GM21619 (cell line): Measurements from ENCODE around the gene CPA5.

Source experiments
- ATAC-seq: cut with Tn5 transposase; IDR thresholded peaks from one replicate; pipeline ENCODE4 v1.9.1; 2021; ENCODE audit not compliant: unreplicated experiment

CPA5 gene

GRCh38 chr7:130356876-130357611 is 12.4 kb downstream of the CPA5 start:
- no peak for ATAC-seq

DNA sequence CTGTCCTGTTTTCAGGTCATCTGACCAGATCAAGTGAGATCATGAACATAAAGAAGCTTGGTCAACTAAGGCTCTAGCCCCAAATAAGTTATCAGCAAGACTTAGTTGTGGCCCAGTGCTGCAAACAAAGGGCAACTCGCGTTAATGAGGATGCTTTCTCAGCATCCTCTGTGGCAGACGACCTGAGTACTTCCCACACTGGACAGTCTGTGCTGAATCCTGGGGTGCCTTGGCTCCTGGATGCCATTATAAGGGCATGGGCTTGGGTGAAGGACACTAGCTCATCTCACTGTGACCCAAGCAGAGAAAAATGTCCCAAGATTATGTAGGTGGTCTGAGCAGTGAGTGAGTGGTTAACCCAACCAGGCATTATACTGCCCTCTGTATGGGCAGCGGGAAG is 13.9 kb downstream of the CPA5 start:
- ATAC-seq: no peak

GRCh38 chr7:130359276-130359857 is 14.8 kb downstream of the CPA5 start:
- no peak for ATAC-seq

DNA sequence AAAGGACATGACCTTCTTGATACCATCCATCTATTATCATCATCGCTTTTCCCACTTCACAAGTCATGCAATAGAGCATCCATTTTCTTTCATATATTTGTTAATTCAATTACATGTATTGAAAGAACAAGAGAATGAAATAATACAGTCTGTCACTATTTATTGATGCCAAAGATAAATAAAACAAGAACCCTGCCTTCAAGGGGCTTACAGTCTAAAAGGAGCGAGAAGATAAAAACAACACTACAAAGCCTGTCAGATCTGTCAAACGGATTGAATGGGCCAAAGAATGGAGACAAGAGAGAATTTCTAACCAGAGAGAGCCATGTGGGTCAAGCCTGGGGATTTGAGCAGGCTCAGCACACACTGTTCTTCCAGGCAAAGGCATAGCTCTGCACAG is 15.9 kb downstream of the CPA5 start:
- no peak for ATAC-seq

DNA sequence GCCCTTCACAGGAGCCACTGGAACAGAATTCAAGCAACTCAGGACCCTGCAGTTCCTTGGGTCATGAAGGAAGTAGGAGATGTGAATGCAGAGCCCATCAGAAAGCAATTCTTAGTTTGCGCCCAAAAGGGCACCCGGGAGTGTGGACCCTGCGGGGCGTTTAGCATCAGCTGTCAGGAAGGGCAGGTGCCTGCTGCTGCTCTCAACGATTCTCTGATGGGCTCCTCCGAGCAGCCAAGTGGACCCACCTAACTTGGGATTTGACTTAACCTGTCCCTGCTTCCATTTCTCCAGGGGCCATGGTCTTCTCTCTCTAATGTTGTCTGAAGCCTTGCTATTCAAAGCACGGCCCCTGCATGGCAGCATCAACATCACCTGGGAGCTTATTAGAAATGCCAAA is 17.1 kb downstream of the CPA5 start:
- no peak for ATAC-seq

GRCh38 chr7:130362251-130362816 is 17.7 kb downstream of the CPA5 start:
- ATAC-seq: no peak

- no peak for ATAC-seq
These were observed 18.6 kb downstream of the CPA5 start for GRCh38 chr7:130363026-130363847.

GRCh38 chr7:130364451-130364850 is 19.8 kb downstream of the CPA5 start:
- no peak for ATAC-seq

GRCh38 chr7:130365088-130365487 is 20.5 kb downstream of the CPA5 start:
- no peak for ATAC-seq

- no peak for ATAC-seq
These were observed 21.2 kb downstream of the CPA5 start for GRCh38 chr7:130365511-130366441.

DNA sequence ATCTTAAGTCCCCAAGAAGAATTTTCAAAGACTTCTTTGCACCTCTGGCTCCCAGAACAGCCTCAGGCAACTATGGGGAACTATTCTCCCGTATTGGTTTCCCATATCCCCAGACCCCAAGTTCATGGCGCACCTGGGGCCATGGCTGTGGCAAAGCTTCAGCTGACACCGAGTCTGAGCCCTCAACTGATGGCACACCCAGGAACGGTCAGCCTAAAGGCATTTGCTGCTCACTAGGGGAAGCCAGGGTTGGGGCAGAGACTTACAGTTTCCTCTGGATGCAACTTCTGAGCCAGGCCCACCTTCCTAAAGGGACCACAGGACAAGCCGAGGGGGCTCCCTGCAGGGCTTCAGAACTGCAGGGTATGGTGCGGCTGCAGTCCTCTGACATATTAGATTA is 21.9 kb downstream of the CPA5 start:
- ATAC-seq: no peak

DNA sequence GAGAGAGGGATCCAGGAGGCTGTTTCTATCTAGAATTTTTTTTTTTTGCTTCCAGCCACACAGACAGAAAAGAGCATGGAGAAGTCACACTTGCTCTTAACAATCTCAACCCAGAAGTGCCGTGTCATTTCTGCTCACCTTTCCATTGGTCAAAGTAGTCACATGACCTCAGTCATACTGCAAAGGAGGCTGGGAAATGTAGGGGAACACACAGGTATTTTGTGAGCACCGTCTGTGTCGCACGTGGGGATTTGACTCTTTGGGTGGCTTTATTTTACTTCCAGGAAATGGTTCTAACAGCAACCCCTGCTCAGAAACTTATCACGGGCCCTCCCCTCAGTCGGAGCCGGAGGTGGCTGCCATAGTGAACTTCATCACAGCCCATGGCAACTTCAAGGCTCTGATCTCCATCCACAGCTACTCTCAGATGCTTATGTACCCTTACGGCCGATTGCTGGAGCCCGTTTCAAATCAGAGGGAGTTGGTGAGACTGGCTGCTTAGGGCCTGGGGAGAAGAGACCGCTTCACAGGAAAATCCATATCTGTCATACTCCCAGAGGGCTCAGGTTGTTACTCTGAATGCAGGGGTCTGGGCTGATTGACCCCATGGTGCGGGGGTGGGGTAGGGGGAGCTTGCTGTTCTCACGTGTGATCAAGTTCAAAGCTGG is 22.6 kb downstream of the CPA5 start:
- no peak for ATAC-seq

DNA sequence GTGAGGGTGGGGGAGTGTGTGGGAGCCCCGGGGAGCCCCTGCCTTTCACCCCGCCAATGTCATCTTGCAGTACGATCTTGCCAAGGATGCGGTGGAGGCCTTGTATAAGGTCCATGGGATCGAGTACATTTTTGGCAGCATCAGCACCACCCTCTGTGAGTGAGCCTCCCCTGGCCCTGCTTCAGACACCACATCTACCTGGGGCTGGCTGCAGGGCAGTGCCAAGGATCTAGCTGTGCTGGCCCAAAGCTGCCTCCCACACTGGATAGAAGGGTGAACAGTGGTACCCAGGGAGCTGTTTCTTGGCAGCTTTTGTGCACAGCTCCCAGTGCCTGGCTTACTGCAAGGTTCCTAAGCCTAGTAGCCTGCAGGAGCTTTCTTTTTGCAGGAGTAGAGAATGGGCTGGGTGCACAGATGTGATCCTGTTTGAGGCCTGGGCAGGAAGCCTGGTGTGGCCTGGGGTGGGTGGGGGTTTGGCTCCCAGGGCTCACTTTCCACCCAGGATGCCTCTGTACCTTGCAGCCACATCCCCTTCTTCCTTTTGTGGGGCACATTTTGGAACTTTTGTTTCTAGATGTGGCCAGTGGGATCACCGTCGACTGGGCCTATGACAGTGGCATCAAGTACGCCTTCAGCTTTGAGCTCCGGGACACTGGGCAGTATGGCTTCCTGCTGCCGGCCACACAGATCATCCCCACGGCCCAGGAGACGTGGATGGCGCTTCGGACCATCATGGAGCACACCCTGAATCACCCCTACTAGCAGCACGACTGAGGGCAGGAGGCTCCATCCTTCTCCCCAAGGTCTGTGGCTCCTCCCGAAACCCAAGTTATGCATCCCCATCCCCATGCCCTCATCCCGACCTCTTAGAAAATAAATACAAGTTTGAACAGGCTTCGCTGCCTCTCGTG is 23.5 kb downstream of the CPA5 start:
- no peak for ATAC-seq

DNA sequence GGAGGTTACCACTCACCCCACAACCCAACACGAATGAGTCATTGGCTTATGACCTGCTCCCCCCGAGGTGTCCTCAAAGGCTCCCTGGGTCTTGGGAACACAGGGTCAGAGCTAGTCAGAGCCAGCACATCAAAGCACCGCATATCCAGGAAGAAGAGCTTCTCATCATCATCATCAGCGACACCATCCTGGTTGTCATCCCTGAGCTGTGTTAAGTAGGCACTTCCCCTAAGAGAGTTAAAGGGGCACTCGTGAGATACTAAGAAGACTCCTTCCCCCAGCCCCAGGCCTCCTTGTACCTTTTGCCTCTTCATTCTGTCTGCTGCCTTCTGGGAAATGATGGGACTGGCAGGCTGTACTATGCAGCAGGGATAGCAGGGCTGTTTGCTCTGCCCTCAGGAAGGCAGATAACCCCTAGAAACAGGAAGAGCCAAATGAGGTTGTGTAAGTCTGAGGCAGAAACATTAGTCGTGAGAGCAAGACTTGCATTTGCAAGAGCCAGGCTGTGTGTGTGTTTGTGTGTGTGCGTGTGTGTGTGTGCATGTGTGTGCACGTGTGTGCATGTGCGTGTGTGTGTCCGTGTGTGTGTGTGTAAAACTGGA is 24.6 kb downstream of the CPA5 start:
- ATAC-seq: no peak

DNA sequence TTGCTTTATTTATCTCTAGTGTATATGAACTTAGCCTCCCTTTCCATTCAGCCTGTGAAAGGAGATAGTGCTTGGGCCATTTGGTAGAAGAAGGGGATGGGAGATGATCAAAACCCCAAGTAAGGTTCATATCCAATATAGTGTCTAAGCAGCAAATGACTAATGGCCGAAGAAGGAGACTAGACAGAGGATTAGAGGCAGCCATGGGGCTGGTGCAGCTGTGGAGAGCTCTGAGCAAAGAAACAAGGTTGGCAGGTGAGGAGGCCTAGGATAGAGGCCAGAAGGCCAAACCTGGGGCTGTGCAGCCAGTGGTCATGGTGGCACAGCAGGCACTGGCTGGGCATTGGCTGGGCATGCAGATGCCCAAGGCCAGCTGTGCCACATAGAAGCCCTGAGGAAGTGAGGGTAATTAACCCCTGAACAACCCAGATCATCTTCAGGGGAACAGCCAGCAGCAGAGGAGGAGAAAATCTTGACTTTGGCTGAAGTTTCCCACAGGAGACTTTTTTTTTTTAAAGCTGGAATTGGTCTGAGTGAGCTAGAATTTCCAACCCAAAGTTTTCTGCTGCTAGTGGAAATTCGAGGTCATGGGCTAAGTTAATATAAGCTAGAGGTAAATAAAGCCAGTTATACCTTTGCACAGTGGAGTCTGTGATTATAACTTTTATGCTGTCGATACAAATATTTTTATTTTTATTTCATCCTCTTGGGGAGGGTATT is 25.4 kb downstream of the CPA5 start:
- ATAC-seq: no peak

GRCh38 chr7:130371046-130371445 is 26.4 kb downstream of the CPA5 start:
- ATAC-seq: no peak

- no peak for ATAC-seq
These were observed 28.0 kb downstream of the CPA5 start for GRCh38 chr7:130372402-130373165.
